Activated naive CD8-positive, alpha-beta T cell treated with anti-CD3 and anti-CD28 coated beads, Interleukin-2, amount 50 U/mL, for 16 hours (primary cell): Measurements from ENCODE around the gene ADAMTSL3.
"Not testable (repeated sequence)": the region's sequence is repeated elsewhere in the genome, so short reads cannot be mapped to it uniquely, and the experiment has no call there.

Experiments used
- DNase-seq: peaks from one replicate; pipeline ENCODE4 v3.0.0-alpha.2; 2020; ENCODE audit warnings: low read depth, low spot score

ADAMTSL3 gene

DNA sequence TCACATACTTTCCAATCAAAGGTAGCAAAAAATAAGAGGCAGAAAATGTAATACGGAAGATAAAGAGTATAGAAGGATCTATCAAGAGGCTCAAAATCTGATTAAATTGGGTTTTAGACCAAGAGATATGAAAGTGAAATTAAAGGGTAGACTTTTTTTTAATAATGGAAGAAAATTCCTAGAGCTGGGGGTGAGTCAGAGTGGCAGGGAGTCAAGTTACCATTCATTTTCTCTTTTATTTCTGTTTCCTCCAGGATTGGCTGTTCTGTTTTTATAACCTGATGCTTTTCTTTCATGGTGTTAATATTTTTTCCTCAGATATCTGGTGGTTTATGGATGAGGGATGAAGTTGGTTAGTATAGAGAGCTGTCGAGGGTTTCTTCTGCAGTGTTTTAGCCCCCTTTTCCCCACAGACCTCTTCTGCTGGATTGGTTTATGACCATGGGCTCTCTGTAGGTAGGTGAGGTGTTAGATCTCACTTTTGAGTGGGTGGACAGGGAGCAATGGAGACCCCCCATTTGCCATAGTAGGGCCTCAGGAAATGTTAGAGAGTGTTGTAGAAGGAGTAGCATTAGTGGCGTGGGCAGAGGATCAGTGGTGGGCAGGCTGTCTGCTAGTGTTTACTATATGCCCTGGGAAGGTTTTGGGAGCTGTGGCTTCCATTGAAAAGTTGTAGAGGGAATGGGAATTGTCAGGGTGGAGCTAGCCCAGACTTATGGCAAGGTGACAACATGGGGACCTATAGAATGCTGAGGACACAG, 380.1 kb downstream of the ADAMTSL3 start:
- no peak for DNase-seq

DNA sequence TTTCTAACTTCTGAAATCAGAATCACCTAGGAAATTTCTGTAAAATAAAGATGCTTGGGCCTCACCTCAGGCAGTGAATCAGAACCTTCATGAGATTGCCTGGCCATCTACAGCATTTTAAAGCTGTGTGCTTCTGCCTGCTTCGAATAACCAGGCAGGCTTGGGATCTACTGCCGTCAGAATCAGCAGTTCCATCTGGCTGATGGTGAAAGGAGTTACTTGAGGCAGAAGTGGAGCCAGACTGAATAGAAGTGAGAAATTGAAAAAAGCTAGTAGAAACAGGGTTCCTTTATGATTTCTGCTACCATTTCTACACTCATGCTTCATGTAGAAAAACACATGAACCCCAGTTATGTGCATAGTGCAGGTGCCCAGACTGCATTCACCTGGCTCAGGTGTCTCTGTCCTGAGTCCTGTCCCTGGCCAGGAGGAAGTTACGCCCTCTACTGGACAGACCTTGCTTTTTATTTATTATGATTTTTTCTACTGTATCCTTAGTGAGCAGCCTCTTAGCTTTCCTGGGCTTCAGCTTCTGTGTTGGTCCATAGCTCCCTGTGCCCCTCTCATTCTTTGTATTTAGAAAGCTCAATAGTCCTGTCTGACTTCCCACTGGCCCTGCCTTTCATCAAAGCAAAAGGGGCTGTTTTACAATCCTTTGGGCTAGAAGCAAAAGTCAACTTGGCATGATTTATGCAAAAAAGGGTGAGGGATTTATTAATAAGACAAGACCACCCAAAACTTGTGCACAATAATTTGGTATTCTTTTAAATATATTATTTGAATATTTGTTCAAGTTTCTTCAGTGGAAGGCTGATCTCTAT, 380.9 kb downstream of the ADAMTSL3 start:
- no peak for DNase-seq

DNA sequence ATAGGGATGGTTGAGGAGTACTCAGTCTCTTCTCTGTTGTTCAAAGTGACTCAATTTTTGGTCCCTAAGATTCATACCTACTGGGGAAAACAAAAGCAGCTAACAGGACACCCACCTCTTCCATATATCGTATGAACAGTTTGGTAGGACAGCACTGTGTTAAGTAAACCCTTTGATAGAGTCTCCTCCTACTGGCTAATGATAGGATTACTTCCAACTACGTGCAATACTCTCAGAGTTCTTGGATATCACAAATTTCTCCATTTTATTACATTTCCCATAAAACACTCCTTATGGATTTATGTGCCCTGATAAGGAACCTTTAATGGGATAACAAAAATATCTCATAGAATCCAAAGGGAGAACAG, 381.5 kb downstream of the ADAMTSL3 start:
- no peak for DNase-seq

DNA sequence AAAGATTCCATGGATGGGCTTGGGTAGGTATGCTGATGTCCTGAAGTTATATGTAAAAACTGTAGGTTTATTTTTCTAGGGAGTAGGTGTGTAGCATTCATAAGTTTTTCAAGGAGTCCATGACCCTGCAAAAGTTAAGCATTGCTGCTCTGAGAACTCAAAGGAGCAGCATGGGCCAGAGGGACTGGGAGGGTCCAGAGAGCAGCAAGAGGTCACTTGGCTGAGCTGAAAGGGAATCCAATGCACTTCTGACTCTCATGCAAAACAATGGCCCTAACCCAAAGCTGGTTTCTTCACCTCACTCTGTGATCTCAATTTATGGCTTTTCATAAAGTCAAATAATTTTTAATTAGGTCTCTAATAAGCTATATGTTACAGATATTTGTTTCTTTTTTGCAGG, 383.4 kb downstream of the ADAMTSL3 start:
- DNase-seq: no peak

DNA sequence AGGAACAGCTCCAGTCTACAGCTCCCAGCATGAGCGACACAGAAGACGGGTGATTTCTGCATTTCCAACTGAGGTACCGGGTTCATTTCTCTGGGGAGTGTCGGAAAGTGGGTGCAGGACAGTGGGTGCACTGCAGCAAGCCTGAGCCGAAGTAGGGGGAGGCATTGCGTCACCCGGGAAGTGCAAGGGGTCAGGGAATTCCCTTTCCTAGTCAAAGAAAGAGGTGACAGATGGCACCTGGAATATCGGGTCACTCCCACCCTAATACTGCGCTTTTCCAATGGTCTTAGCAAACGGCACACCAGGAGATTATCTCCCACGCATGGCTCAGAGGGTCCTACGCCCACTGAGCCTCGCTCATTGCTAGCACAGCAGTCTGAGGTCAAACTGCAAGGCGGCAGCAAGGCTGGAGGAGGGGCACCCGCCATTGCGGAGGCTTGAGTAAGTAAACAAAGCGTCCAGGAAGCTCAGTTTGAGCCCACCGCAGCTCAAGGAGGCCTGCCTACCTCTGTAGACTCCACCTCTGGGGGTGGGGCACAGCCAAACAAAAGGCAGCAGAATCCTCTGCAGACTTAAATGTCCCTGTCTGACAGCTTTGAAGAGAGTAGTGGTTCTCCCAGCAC, 388.6 kb downstream of the ADAMTSL3 start:
- not testable (repeated sequence) for DNase-seq

DNA sequence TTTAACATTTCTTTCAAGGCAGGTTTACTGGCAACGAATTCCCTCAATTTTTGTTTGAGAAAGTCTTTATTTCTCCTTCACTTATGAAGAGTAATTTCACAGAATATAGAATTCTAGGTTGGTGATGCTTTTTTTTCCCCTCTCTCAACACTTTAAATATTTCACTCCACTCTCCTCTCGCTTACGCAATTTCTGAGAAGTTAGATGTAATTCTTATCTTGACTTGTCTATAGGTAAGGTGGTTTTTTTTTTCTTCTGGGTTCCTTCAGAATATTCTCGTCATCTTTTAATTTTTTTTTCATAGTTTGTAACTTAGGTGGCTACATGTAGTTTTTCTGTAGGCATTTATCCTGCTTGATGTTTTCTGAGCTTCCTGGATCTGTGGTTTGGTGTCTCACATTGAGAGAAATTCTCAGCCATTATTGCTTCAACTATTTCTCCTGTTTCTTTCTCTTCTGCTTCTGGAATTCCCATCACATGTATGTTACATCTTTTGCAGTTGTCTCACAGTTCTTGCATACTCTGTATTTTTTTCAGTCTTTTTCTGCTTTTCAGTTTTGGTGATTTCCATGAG, 392.2 kb downstream of the ADAMTSL3 start:
- DNase-seq: no peak

DNA sequence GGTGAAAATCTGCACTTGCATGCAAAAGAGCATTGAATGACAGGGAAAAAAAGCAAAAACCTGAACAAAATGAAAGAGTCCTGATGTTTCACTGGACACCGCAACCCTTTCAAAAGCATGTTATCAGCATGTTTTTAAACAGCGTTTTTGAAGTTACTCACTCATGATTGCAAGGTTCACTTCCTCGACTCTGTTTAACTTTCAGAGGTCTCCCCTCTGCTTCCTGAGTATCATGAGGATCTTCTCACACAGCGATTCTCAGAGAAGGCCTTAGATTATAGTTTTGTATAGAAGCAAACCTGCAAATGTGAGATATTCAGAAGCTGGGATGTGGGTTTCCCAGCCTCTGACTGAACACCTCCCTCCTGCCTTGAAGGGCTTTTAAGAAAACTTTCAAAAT, 395.6 kb downstream of the ADAMTSL3 start:
- not testable (repeated sequence) for DNase-seq

DNA sequence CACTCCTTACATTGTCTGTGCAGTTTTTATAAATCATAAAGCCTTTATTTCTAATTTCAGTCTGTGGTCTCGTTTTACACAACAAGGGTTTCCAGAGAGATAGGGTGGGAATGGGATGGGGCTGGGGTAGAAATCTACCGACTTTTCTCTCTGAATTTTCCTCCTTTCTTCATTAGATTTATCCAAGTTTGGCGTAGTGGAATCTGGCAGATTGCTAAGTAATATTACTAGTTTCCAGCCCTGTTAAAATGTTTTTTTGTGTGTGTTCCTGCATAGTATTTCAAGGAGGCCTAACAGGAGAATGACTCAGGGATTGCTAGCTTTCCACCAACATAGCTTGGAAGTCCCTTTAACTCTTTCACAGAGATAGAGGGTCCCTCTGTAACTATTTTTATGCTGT, 396.2 kb downstream of the ADAMTSL3 start:
- no peak for DNase-seq

DNA sequence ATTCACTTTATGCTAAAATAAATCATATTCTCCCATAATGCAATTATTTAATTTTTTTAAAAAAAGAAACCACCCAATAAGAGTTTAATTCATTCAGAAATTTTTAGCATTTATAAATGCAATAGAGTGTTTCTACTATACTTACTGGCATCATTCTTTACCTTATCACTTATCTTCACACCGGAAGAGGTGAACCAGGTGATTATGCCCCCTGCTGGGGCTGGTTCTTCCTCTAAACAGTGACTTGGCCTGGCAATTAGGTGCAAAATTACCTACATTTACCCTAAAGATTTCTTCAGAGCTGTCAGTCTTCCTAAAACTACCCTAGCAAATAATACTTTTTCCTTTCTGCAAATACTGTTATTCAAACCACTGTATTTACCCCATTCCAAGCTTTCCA, 397.2 kb downstream of the ADAMTSL3 start:
- not testable (repeated sequence) for DNase-seq

DNA sequence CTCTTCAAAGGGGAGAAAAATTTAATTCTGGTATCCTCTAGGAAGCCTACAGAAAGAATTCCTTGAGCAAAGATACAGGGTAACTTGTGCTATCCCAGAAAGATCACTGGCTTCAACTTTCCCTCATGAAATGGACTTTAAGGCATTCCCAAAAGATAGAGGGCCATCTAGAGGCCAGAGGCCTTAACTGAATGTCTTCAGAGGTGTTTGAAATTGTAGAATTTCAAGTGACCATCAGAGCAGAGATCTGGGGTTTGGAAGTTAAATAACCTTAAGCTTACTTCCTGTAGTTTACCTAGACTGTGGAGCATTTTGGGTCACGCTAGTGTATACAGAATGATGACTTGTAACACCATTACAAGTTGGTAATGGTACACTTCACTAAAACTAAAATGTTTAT, 400.6 kb downstream of the ADAMTSL3 start:
- not testable (repeated sequence) for DNase-seq

DNA sequence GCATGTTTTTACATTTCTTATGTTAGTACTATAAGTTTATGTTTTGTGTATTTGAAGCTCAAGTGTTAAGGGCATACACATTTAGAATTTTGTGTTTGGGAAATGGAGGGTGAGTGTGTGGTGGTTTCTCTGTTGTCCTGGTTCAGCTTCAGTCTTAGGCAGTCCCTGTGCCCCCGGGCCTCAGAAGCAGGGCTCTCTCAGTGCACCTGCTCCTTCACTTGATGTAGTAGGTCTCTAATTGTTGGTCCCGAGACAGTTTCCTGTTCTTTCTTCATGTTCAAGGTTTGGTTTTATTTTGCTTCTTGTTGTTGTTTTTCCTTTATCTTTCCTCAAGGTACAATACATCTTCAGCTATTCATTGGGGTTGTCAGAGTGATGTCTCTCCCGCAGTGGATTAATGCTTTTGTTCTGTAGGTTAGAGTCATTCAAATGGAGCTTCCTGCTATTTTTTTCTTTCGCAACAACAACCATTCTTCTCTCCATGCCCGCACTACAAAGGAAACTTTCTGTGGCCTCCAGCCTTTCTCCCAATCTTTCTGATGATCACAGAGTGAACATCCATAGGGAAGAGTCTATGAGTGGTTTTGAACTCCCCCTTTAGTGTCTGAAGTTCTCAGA, 403.9 kb downstream of the ADAMTSL3 start:
- no peak for DNase-seq

DNA sequence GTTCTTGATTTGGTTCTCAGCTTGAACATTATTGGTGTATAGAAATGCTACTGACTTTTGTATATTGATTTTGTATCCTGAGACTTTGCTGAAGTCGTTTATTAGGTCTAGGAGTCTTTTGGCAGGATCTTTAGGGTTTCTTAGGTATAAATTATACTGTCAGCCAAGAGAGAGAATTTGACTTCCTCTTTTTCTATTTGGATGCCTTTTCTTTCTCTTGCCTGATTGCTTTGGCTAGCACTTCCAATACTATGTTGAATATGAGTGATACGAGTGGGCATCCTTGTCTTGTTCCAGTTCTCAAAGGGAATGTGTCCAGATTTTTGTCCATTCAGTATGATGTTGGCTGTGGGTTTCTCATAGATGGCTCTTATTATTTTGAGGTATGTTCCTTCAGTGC, 409.8 kb downstream of the ADAMTSL3 start:
- not testable (repeated sequence) for DNase-seq

DNA sequence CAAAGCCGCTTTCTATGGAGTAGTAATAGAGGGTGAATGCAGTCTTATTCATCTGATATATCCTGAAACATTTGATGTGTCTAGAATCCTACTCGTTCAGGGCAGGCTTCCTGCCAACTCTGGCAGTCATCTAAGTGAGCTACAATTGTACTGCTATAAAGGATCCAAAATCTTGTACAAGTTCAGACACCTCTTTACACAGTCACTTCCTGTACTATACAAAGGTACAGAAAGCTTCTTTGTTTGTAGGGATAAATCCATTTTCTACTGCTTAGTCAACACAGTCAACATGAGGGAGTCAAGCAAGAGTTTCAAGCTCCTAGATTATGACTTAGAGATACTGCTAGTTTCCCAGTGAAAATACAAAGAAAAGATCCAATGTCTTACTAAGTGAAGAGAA, 414.8 kb downstream of the ADAMTSL3 start:
- DNase-seq: not testable (repeated sequence)

DNA sequence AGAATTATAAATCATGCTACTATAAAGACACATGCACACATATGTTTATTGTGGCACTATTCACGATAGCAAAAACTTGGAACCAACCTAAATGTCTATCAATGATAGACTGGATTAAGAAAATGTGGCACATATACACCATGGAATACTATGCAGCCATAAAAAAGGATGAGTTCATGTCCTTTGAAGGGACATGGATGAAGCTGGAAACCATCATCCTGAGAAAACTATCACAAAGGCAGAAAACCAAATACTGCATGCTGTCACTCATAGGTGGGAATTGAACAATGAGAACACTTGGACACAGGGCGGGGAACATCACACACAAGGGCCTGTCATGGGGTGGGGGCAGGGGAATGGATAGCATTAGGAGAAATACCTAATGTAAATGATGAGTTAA, 424.1 kb downstream of the ADAMTSL3 start:
- DNase-seq: not testable (repeated sequence)

DNA sequence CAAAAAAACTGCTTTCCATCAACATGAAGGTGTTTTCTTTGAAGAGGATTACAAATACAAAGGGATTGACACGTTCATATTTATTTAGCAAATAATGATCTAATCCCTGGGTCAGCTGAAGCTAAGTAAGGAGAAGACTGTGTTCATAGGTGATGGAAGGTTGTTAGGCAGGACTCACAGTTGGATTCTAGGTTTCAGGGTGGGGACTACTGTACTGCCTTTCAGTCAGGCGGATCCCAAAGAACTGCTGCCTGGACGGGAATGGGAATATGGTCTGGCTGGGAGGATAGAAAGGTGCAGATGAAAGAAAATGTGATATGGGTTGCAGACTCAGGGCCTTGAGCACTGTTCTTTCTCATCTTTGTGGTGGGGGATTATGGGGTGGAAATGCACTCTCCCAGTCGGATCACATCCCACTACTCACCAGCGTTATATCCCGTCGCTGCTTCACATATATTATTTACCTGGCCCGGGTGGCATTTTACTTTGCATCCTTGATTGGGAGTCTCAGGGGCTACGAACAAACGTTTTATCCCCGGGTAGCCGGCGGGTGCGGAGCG, 425.5 kb downstream of the ADAMTSL3 start:
- DNase-seq: not testable (repeated sequence)

DNA sequence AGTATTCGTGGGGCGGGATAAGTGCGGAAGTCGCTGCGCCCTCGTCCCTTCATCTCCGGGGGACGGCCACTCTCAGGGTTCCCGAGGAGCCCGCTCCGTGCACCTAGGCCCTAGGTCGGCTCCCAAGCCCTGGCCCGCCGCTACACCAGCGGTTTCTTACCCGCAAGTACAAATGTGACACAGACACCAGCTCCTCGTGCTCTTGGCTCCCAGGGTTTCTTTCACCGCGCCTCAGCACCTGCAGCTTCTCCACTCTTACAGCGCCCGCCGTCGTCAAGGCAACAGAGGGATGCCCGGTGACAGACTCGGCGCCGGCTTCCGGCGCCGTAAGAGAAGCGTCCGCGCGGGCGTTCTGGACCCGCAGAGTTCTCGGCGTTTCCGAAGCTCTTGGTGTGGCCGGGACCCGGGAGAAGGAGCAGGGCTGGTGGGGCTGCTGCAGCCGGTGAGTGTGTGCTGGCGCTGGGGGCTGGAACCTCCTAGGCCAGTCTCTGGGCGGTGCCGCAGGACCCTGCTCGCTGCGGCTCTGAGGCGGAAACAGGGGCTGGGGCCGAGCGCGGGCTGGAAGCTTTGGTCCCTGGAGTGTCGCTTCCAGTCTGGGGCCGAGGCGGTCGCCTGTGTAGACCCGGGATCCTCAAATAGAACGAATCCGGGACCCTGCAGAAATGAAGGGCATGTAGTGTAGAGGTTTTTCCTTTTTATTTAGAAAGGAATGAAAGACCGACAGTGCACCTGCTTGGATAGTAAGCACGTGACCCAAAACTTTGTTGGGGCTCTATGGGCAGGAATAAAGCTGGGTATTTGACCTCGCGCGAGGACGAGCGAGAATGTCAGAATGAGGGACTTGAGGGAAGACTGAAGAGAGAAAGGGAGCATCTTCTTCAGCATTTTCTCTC, 426.2 kb downstream of the ADAMTSL3 start:
- no peak for DNase-seq

DNA sequence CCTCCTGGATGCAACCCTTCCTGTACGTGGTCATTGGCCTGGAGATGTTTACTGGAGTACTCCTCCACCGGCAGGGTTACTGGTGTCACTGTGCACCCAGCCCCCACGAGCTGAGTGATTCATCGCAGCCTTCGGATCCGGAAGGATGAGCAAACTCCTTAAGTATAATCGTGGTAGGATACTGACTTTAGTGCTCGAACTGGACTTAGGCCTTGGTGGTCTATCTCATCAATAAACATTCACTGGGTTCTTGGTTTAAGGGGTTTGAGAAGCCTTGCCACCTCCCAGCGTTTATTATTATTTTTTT, 426.8 kb downstream of the ADAMTSL3 start:
- not testable (repeated sequence) for DNase-seq

DNA sequence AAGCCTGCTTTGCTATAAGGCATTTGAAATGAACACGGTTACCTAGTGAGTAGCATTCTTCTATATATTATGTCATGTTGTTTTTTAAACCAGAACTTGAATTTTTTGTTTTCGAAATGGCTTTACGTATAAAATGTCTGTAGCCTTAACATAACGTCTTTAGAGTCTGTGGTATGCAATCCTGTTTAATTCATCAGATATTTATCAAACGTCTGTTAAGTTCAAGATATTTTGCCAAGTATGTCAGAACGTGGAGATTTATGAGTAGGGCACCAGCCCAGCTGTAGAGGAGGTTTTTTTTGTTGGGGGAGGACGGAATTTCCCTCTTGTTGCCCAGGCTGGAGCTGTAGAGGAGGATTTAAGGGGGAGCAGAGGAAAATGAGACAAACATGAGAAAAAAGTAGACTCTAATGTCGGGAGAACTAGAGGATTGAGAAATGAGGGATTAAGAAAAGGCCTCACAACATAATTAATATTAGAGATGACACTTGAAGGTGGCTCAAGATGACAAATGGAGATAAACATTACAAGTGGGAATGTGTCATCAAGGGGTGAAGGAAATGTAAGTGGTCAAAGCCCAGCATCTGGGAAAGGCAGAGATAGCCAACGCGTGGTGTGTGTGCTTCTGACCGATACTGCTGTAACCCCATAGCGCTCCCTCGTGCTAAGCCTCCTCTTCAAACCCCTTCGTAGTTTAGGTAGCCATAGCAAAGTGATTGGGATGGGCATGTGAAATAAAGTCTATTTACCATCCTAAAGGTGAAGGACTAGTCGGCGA, 427.7 kb downstream of the ADAMTSL3 start:
- no peak for DNase-seq

DNA sequence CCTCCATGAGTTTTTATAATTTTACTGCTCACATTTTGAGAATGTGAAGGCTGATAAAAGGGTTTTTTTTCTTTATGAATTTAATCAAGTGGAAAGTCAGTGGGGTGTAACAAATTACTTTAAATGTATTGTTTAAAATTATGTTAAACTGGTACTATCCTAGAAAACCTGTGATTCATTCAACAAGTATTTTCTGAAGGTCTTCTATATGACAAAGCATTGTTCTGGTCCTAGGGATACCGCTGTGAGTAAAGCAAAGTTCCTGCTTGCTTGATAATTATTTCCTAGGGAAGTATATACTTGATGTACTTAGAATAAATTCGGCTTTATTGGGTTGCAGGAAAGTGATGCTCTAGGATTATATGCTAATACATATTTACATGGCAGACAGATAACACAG, 428.8 kb downstream of the ADAMTSL3 start:
- DNase-seq: no peak

DNA sequence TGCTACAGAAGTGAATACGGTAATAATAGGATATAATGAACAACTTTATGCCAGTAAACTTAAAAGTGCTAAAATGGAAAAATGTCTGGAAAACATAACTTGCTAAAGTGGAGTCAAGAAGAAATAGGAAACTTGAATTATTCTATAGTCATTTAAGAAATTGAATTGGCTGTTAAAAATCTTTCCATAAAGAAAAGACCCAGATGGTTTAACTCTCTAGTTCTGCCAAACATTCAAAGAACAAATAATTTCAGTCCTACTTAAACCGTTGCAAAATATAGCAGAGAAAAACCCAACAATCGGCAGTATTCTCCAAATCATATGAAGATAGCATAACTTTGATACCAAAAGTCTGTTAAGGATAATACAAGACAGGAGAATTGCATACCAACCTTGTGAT, 432.1 kb downstream of the ADAMTSL3 start:
- not testable (repeated sequence) for DNase-seq
